Muscle layer of colon (tissue), 2 donors: ENCODE data around the gene FAM20B.

Experiments used
- H3K27ac ChIP-seq: one replicate; pipeline ENCODE4 v1.7.0; 2013; ENCODE audit warnings: low read depth, mild to moderate bottlenecking, low read length, moderate library complexity
- H3K27me3 ChIP-seq, 2 donors: one replicate each; pipeline ENCODE4 v1.7.0; 2013; ENCODE audit warnings: low read length in 2 of 2, mild to moderate bottlenecking in 2 of 2; ENCODE audit not compliant: insufficient read depth in 2 of 2, control insufficient read depth in 1 of 2
- H3K36me3 ChIP-seq: one replicate; pipeline ENCODE4 v1.7.0; 2013; ENCODE audit warnings: mild to moderate bottlenecking, low read length; ENCODE audit not compliant: insufficient read depth
- H3K4me1 ChIP-seq: one replicate; pipeline ENCODE4 v1.7.0; 2013; ENCODE audit warnings: mild to moderate bottlenecking, low read length; ENCODE audit not compliant: insufficient read depth
- H3K4me3 ChIP-seq, 2 donors: one replicate each; pipeline ENCODE4 v1.7.0; 2013; ENCODE audit warnings: low read length in 2 of 2, low read depth in 1 of 2, mild to moderate bottlenecking in 1 of 2, moderate library complexity in 1 of 2
- H3K9ac ChIP-seq: one replicate; pipeline ENCODE4 v1.7.0; 2013; ENCODE audit warnings: low read length
- H3K9me3 ChIP-seq: one replicate; pipeline ENCODE4 v1.7.0; 2013; ENCODE audit warnings: mild to moderate bottlenecking, low read length
- donor health status: abdominal sarcoma.
- donor health status: Adenocarcinoma of cecum.

FAM20B gene

GRCh38 chr1:179055937-179056336, 30.2 kb downstream of the FAM20B start:
- Histone ChIP-seq H3K4me3 (no peak overlapping the region), H3K27ac (no peak overlapping the region), H3K27me3 (no peaks in the 10 kb centered on the region), H3K4me1 (peaks cover 5% of the 10 kb centered on the region), H3K9ac (no peak overlapping the region), H3K9me3 (no peaks in the 10 kb centered on the region), H3K36me3 (peaks cover 15% of the 10 kb centered on the region)

GRCh38 chr1:179058487-179059483, 33.1 kb downstream of the FAM20B start:
- H3K4me3 ChIP-seq: no peak overlapping the region
- no peaks in the 10 kb centered on the region for H3K27me3 ChIP-seq
- H3K9ac ChIP-seq: no peak overlapping the region
- H3K4me1 ChIP-seq: peaks cover 5% of the 10 kb centered on the region
- H3K27ac ChIP-seq: no peak overlapping the region
- H3K36me3 ChIP-seq: peaks cover 18% of the 10 kb centered on the region
- H3K9me3 ChIP-seq: no peaks in the 10 kb centered on the region

DNA sequence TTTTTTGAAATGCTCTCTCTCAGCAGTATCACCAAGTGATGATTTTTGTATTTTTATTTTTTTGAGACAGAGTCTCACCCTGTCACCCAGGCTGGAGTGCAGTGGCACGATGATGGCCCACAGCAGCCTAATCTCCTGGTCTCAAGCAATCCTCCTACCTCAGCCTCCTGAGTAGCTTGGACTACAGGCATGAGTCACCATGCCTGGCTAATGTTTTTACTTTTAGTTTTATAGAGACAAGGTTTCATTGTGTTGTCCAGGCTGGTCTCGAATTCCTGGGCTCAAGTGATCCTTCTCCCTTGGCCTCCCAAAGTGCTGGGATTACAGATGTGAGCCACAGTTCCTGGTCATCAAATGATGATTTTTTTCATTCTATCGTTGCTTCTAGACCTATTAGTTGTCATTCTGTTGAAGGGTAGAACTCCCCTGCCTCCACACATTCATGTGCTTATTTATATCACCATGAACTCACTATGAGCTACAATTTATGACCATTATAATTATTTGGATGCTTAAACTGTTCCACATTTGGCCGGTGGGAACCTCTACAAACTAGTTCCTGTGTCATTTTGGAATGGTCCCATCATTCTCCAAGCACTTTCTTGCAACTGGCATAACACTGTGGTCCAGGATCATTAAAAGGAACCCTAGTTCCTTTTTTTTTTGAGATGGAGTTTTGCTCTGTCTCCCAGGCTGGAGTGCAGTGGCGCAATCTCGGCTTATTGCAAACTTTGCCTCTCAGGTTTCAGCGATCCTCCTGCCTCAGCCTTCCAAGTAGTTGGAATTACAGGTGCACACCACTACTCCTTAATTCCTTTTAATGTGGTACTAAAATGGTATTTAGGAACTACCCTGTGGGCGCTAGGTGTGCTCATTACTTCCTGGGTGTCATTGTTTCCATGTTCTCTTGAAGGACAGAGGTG, 35.9 kb downstream of the FAM20B start:
- H3K4me1 ChIP-seq: peaks cover 5% of the 10 kb centered on the region
- no peak overlapping the region for H3K4me3 ChIP-seq
- H3K9me3 ChIP-seq: no peaks in the 10 kb centered on the region
- no peak overlapping the region for H3K27ac ChIP-seq
- peaks cover 20% of the 10 kb centered on the region for H3K36me3 ChIP-seq
- H3K9ac ChIP-seq: no peak overlapping the region
- no peaks in the 10 kb centered on the region for H3K27me3 ChIP-seq

DNA sequence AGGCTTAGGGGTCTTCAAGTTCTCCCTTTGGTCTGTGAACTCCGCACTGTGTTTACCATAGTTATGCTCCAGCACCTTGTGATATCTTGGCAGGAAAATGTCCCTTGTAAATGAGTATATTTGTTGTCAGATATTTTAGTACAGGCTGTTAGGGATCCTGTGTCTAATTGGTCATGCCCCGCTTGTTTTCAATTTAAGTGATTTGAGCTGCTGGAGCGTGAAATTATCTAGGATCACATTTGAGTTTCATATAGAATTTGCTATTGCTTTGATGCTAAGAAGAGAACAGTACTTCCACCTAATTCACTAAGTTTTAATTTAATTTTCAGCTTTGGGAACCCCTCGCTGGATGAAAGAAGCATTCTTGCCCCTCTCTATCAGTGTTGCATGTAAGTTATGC, 40.8 kb downstream of the FAM20B start:
- no peak overlapping the region for H3K4me3 ChIP-seq
- no peaks in the 10 kb centered on the region for H3K27me3 ChIP-seq
- no peak overlapping the region for H3K9ac ChIP-seq
- no peak overlapping the region for H3K27ac ChIP-seq
- H3K9me3 ChIP-seq: no peaks in the 10 kb centered on the region
- peaks cover 33% of the 10 kb centered on the region for H3K36me3 ChIP-seq
- no peaks in the 10 kb centered on the region for H3K4me1 ChIP-seq

DNA sequence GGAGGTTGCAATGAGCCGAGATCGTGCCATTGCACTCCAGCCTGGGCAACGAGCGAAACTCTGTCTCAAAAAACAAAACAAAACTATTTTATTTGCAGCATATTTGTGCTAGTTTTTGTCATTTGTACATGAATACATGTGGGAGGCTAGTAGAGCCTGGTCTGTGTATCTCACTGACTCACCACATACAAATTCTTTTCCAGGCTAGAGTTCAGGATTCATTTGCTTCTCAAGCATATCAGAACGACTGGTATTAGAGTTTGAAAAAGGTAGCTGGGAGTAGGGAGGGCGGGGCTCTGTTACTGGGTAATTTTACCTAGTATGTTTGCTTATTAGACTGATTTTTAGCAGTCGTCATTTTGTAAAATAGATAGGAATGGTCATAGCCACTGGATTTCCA, 51.7 kb downstream of the FAM20B start:
- no peak overlapping the region for H3K9ac ChIP-seq
- peaks cover 6% of the 10 kb centered on the region for H3K4me1 ChIP-seq
- no peaks in the 10 kb centered on the region for H3K27me3 ChIP-seq
- no peaks in the 10 kb centered on the region for H3K9me3 ChIP-seq
- peaks cover 6% of the 10 kb centered on the region for H3K36me3 ChIP-seq
- H3K4me3 ChIP-seq: no peak overlapping the region
- H3K27ac ChIP-seq: no peak overlapping the region

- H3K4me1 ChIP-seq: peaks cover 17% of the 10 kb centered on the region
- no peaks in the 10 kb centered on the region for H3K27me3 ChIP-seq
- H3K9me3 ChIP-seq: no peaks in the 10 kb centered on the region
- no peak overlapping the region for H3K27ac ChIP-seq
- no peak overlapping the region for H3K9ac ChIP-seq
- H3K4me3 ChIP-seq: no peak overlapping the region
- peaks cover 1% of the 10 kb centered on the region for H3K36me3 ChIP-seq
These were observed 53.5 kb downstream of the FAM20B start for GRCh38 chr1:179079113-179079761.

DNA sequence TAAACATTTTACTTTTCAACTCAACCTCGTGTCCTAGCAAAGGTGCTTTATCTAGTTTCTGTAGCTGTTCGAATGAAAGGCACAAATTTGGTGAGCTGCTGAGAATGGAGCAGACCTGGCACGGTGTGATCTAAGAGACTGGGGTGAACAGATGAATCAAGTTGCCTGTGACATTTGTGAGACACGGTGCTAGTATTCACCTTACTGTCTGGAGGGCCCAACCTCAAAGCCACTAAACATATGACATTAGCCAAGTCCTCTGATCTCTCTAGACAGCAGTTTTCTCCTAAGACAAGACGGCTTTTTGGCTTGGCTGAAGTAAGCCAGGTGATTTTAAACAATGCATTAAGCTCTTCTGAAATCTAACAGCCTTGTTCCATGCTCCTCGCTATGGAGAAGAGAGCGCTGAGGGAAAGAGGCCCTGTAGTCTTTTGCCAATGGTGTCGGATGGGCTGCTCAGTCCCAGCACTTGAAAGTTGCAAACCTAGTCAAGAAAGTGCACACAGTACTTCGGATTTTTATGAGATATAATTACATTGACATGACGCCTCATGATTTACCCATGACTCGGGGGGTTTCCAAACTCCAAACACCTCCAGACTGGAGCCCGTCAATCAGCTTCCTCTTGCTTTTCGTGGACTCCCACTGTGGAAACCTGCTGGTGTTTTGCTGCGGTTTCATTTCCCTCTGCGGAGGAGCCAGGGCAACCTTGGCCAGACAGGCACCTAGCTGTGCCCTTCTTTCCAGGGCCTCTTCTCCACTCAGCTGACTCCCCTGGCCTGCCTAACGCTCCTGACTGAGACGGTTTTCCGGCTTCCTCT, 55.4 kb downstream of the FAM20B start:
- no peaks in the 10 kb centered on the region for H3K27me3 ChIP-seq
- no peak overlapping the region for H3K9ac ChIP-seq
- no peaks in the 10 kb centered on the region for H3K9me3 ChIP-seq
- peaks cover 19% of the 10 kb centered on the region for H3K36me3 ChIP-seq
- peak overlapping the region; percentile 91 for H3K27ac ChIP-seq
- peaks cover 17% of the 10 kb centered on the region for H3K4me1 ChIP-seq
- peak overlapping the region; percentile 67 to 93 for H3K4me3 ChIP-seq

- peaks cover 21% of the 10 kb centered on the region for H3K36me3 ChIP-seq
- no peaks in the 10 kb centered on the region for H3K9me3 ChIP-seq
- peaks cover 17% of the 10 kb centered on the region for H3K4me1 ChIP-seq
- H3K27ac ChIP-seq: peak within 1 kb of the TSS; percentile 91
- H3K4me3 ChIP-seq: peak within 1 kb of the TSS; percentile 67 to 93
- H3K9ac ChIP-seq: peak within 1 kb of the TSS; percentile 70
- H3K27me3 ChIP-seq: no peaks in the 10 kb centered on the region
These were observed 56.1 kb downstream of the FAM20B start, which contains the start of gene TOR3A for GRCh38 chr1:179081687-179082332. Gene TOR3A, plus strand, starts transcription at chr1:179082070. Its CDS starts 59 bp downstream, at chr1:179082129.

DNA sequence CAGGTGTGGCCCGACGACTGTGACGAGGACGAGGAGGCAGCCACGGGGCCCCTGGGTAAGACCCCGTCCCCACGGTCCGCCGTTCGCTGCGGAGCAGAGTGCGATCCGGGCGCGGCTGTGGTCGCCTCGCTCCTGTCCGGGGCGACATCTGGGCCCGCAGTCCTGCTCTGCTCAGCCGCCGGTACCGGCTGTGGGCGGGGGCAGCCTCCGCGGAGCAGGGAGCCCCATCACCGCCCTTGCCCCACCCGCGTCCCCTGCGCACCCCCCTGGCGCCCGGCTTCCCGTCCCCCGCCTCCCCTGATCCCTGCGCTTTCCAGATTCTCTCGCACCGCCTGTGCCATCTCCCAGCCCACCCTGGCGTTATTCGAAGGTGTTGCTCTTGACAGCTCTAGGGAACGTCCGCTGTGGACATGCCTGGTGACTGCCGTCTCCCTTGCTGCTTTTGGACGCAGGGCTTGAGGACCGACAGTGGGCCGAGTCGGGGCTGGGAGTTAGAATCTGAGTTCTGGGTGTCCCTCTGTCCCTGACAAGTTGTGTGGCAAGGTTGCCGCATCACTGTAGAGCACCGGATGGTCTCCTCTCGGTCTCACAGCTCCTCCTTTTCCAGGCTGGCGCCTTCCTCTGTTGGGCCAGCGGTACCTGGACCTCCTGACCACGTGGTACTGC, 56.8 kb downstream of the FAM20B start:
- Histone ChIP-seq H3K27me3 (no peaks in the 10 kb centered on the region), H3K27ac (peak overlapping the region; percentile 91), H3K4me1 (peaks cover 17% of the 10 kb centered on the region), H3K4me3 (peak overlapping the region; percentile 67 to 93), H3K9ac (peak overlapping the region; percentile 70), H3K36me3 (peaks cover 22% of the 10 kb centered on the region), H3K9me3 (no peaks in the 10 kb centered on the region)

DNA sequence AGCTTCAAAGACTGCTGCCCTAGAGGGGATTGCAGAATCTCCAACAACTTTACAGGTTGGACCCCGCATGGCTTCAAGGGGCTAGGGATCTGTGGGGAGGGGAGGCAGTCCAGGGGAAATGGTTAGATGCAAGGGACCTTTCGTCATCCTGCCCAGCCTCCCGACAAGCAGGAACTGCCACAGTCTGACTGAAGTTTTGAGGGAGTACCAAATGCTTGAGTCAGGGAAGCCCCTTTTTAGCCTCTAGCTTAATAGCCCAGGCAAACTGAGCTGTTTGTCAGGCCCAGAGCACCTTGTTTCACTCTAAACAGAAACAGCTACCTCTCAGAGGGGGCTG, 57.3 kb downstream of the FAM20B start:
- no peaks in the 10 kb centered on the region for H3K9me3 ChIP-seq
- peak overlapping the region; percentile 70 for H3K9ac ChIP-seq
- H3K27me3 ChIP-seq: no peaks in the 10 kb centered on the region
- H3K4me1 ChIP-seq: peaks cover 17% of the 10 kb centered on the region
- H3K4me3 ChIP-seq: peak overlapping the region; percentile 67 to 93
- H3K36me3 ChIP-seq: peaks cover 27% of the 10 kb centered on the region
- H3K27ac ChIP-seq: peak overlapping the region; percentile 91
